ENCODE results near the gene ZNF90.
A peak's percentile ranks its signal among the peaks of the same experiment; 100 is the strongest.

ZNF90 gene

DNA sequence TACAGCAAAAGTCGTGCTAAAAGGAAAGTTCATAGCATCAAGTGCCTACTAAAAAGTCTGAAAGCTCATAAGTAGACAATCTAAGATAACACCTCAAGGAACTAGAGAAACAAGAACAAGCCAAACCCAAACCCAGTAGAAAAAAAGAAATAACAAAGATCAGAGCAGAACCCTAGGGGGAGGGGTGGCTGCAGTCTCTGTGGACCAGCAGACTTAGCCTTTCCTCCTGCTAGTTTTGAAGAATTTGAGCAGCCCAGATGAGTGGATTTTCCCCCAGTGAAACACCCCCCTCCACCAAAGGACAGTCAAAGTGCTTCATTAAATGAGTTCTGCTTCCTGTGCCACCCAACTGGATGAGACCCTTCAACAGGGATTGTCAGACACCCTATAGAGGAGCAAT lies 86.7 kb downstream of the ZNF90 start:
- Histone ChIP-seq H4K20me1 (ENCODE audit: low read depth, low read length) (no peaks in the 10 kb centered on the region), H3K9me3 (ENCODE audit: insufficient read depth, low read length) (no peaks in the 10 kb centered on the region), H3K27me3 (ENCODE audit: low read length) (no peaks in the 10 kb centered on the region), H3K4me2 (ENCODE audit: low read depth, low read length, poor library complexity, severe bottlenecking) (no peak overlapping the region), H2AFZ (ENCODE audit: low read depth, low read length, severe bottlenecking) (no peak overlapping the region), H3K36me3 (ENCODE audit: low read length) (0 out of 2 replicates have a peak, but pooled peaks cover under 1% of the 10 kb centered on the region), H3K79me2 (ENCODE audit: insufficient read depth, low read length) (peaks cover 24% of the 10 kb centered on the region), H3F3A (ENCODE audit: insufficient read depth) (no peaks in the 10 kb centered on the region), H3K4me3 (ENCODE audit: insufficient read depth, low read length, poor library complexity, severe bottlenecking) (no peak overlapping the region), H3K9ac (ENCODE audit: low read length) (no peak overlapping the region), H3K27ac (ENCODE audit: low read depth, low read length) (no peak overlapping the region), H3K9me2 (replicated peaks; ENCODE audit: insufficient read depth, low read length) (no peaks in the 10 kb centered on the region)
- TF ChIP-seq, protein P1, sequence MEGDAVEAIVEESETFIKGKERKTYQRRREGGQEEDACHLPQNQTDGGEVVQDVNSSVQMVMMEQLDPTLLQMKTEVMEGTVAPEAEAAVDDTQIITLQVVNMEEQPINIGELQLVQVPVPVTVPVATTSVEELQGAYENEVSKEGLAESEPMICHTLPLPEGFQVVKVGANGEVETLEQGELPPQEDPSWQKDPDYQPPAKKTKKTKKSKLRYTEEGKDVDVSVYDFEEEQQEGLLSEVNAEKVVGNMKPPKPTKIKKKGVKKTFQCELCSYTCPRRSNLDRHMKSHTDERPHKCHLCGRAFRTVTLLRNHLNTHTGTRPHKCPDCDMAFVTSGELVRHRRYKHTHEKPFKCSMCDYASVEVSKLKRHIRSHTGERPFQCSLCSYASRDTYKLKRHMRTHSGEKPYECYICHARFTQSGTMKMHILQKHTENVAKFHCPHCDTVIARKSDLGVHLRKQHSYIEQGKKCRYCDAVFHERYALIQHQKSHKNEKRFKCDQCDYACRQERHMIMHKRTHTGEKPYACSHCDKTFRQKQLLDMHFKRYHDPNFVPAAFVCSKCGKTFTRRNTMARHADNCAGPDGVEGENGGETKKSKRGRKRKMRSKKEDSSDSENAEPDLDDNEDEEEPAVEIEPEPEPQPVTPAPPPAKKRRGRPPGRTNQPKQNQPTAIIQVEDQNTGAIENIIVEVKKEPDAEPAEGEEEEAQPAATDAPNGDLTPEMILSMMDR (IDR thresholded peaks at IDR 0.05; ENCODE audit: insufficient read depth, low read length, poor library complexity, severe bottlenecking), result no peak
- TF ChIP-seq EZH2phosphoT487 (conservative IDR thresholded peaks at IDR 0.05; ENCODE audit: low read length), result no peak

DNA sequence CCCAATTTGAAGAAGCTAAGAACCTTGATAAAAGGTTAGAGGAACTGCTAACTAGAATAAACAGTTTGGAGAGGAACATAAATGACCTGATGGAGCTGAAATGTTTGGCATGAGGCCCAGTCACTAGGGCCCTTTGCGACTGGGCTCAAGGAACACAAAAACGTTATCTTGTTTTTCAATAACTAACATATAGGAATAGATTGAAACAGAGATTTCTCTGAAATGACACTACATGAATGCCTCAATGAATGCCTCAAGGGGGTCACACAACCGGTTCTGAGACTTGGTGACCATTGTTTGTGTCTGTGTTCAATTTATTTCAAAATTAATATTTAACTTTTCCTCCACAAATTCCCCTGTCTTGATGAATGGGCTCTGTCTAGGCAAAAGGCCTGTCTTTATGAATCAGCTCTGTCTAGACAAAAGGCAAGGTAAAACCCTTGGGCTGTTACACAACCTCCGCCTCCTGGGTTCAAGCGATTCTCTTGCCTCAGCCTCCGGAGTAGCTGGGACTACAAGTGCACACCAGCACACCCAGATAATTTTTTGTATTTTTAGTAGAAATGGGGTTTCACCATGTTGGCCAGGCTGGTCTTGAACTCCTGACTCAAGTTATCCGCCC lies 88.3 kb downstream of the ZNF90 start:
- Histone ChIP-seq H2AFZ (ENCODE audit: low read depth, low read length, severe bottlenecking) (peak overlapping the region; percentile 44), H3K27ac (ENCODE audit: low read depth, low read length) (no peak overlapping the region; the same call in 1 of the 2 replicates), H3K36me3 (ENCODE audit: low read length) (peaks cover 3% of the 10 kb centered on the region; the same call in 1 of the 2 replicates), H3K9me3 (ENCODE audit: insufficient read depth, low read length) (no peaks in the 10 kb centered on the region), H3K4me3 (ENCODE audit: insufficient read depth, low read length, poor library complexity, severe bottlenecking) (no peak overlapping the region), H3K4me2 (ENCODE audit: low read depth, low read length, poor library complexity, severe bottlenecking) (no peak overlapping the region), H4K20me1 (ENCODE audit: low read depth, low read length) (no peaks in the 10 kb centered on the region), H3K79me2 (ENCODE audit: insufficient read depth, low read length) (peaks cover 39% of the 10 kb centered on the region), H3K27me3 (ENCODE audit: low read length) (no peaks in the 10 kb centered on the region), H3K9ac (ENCODE audit: low read length) (no peak overlapping the region), H3K9me2 (replicated peaks; ENCODE audit: insufficient read depth, low read length) (no peaks in the 10 kb centered on the region), H3F3A (ENCODE audit: insufficient read depth) (no peaks in the 10 kb centered on the region)
- TF ChIP-seq, protein P1 (IDR thresholded peaks at IDR 0.05; ENCODE audit: insufficient read depth, low read length, poor library complexity, severe bottlenecking), result no peak
- TF ChIP-seq EZH2phosphoT487 (conservative IDR thresholded peaks at IDR 0.05; ENCODE audit: low read length), result no peak

DNA sequence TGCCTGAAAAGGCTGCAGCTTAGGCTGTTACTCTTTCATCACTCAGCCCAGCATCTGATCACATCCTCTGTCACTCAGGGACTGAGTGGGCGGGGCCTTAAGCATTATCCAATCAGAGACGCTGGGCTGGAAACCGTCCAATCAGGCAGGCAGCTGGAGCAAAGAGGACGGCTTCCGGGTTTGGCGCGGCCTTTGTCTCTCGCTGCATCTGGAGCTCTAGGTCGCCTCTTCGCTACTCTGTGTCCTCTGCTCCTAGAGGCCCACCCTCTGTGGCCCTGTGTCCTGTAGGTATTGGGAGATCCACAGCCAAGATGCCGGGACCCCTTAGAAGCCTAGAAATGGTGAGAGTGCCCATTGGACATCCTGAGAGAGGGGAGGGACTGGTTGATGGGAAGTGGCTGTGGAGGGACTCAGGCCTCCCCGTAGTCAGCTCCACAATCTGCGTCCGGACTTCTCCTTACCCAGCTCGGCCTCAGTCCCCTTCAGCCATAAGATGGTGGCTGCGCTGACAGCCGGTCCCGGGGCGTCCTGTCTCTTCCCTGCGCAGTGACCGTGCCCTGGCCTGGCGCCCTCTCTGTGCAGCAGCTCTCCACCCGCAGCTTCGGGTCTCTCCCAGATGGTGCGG lies 89.3 kb downstream of the ZNF90 start, which contains the start of gene ZNF486:
Gene ZNF486, plus strand, starts transcription at position 195 of the 625 bp plus-strand sequence. Its CDS starts 117 bp downstream, at position 312.
- TF ChIP-seq EZH2phosphoT487 (conservative IDR thresholded peaks at IDR 0.05; ENCODE audit: low read length), result no peak
- TF ChIP-seq, protein P1 (IDR thresholded peaks at IDR 0.05; ENCODE audit: insufficient read depth, low read length, poor library complexity, severe bottlenecking), result no peak
- peak within 1 kb of the TSS; percentile 47 for H3K27ac ChIP-seq (ENCODE audit: low read depth, low read length)
- H2AFZ ChIP-seq (ENCODE audit: low read depth, low read length, severe bottlenecking), result peak within 1 kb of the TSS; percentile 44
- H3K4me3 ChIP-seq (ENCODE audit: insufficient read depth, low read length, poor library complexity, severe bottlenecking), result peak within 1 kb of the TSS; percentile 92
- H3F3A ChIP-seq (ENCODE audit: insufficient read depth), result no peaks in the 10 kb centered on the region
- H3K4me2 ChIP-seq (ENCODE audit: low read depth, low read length, poor library complexity, severe bottlenecking), result peak within 1 kb of the TSS; percentile 80
- peaks cover 11% of the 10 kb centered on the region for H3K36me3 ChIP-seq (ENCODE audit: low read length)
- H3K9ac ChIP-seq (ENCODE audit: low read length), result peak within 1 kb of the TSS; percentile 78
- no peaks in the 10 kb centered on the region for H3K9me3 ChIP-seq (ENCODE audit: insufficient read depth, low read length)
- H3K27me3 ChIP-seq (ENCODE audit: low read length), result no peaks in the 10 kb centered on the region
- peaks cover 49% of the 10 kb centered on the region for H3K79me2 ChIP-seq (ENCODE audit: insufficient read depth, low read length)
- no peaks in the 10 kb centered on the region for H4K20me1 ChIP-seq (ENCODE audit: low read depth, low read length)
- H3K9me2 ChIP-seq (replicated peaks; ENCODE audit: insufficient read depth, low read length), result no peaks in the 10 kb centered on the region

All from SU-DHL-6 (cell line).